ENCODE measurements around the gene CLCN6. TPM values are rescaled to one million over a fixed set of nuclear protein-coding genes. Genes with fewer than 3 reads are reported as not detected.

The CLCN6 gene
- total RNA-seq, 4 donors from 2014 or later = 14.0 to 184 (median 30.7) TPM

GRCh38 chr1:11847667-11848372, 41.8 kb downstream of the CLCN6 start, which contains the start of gene NPPA:
Gene NPPA (minus strand): TSS chr1:11847783. CDS start chr1:11847684, 99 bp downstream.
- 57% methylated on average over 18 of the region's 18 CpGs; no CpG with 5 or more reads in 1 of the 2 donors for WGBS, 2 donors (ENCODE audit: low coverage in 1 of 2)
- Histone ChIP-seq H3K27me3 (no peaks in the 10 kb centered on the region), H3K36me3 (no peaks in the 10 kb centered on the region), H3K4me1 (no peaks in the 10 kb centered on the region), H3K9me3 (no peaks in the 10 kb centered on the region), H3K27ac (no peak within 1 kb of the TSS), H3K4me3 (no peak within 1 kb of the TSS)
- intact Hi-C loops (cut with DNase I; ENCODE audit: low total_unique reads) = no loop called here
- in situ Hi-C loops (cut with MboI; ENCODE audit: low pct_ligation_motif_present in 1 of 4, low pct_unique_long_range_greater_than_20kb in 1 of 4, low sequenced_read_pairs in 3 of 4) = loop anchor here in 3 of 4 donors (10.0 to 25.0 kb wide), 2 partner anchors 47 to 114 kb away; no protein-coding TSS in a partner anchor
- DNase-seq = no peak
- no peak for TF ChIP-seq POLR2A (IDR thresholded peaks at IDR 0.05)
- no peak for TF ChIP-seq EP300 (IDR thresholded peaks at IDR 0.05; ENCODE audit: low read depth)
- TF ChIP-seq POLR2AphosphoS5 (IDR thresholded peaks at IDR 0.05) = no peak
- TF ChIP-seq CTCF (IDR thresholded peaks at IDR 0.05) = no peak

- intact Hi-C loops (cut with DNase I; ENCODE audit: low total_unique reads) = no loop called here
- Histone ChIP-seq H3K27ac (no peak overlapping the region), H3K9me3 (no peaks in the 10 kb centered on the region), H3K4me1 (no peaks in the 10 kb centered on the region), H3K36me3 (no peaks in the 10 kb centered on the region), H3K27me3 (no peaks in the 10 kb centered on the region), H3K4me3 (no peak overlapping the region)
- in situ Hi-C loops (cut with MboI; ENCODE audit: low pct_ligation_motif_present in 1 of 4, low pct_unique_long_range_greater_than_20kb in 1 of 4, low sequenced_read_pairs in 3 of 4) = loop anchor here in 3 of 4 donors (10.0 to 25.0 kb wide), 2 partner anchors 46 to 114 kb away; no protein-coding TSS in a partner anchor
- 73% methylated on average over 9 of the region's 9 CpGs; no CpG with 5 or more reads in 1 of the 2 donors for WGBS, 2 donors (ENCODE audit: low coverage in 1 of 2)
- TF ChIP-seq CTCF (IDR thresholded peaks at IDR 0.05) (no peak), POLR2A (IDR thresholded peaks at IDR 0.05) (no peak), EP300 (IDR thresholded peaks at IDR 0.05; ENCODE audit: low read depth) (no peak), POLR2AphosphoS5 (IDR thresholded peaks at IDR 0.05) (no peak)
- DNase-seq = no peak
Observed at GRCh38 chr1:11848373-11848700, 42.3 kb downstream of the CLCN6 start.

GRCh38 chr1:11850156-11850555, 44.2 kb downstream of the CLCN6 start:
- H3K27me3 ChIP-seq = peaks cover 11% of the 10 kb centered on the region
- no peak for TF ChIP-seq POLR2A (IDR thresholded peaks at IDR 0.05)
- TF ChIP-seq CTCF (IDR thresholded peaks at IDR 0.05) = no peak
- no peak for TF ChIP-seq EP300 (IDR thresholded peaks at IDR 0.05; ENCODE audit: low read depth)
- DNase-seq = no peak
- in situ Hi-C loops (cut with MboI; ENCODE audit: low pct_ligation_motif_present in 1 of 4, low pct_unique_long_range_greater_than_20kb in 1 of 4, low sequenced_read_pairs in 3 of 4) = no loop called here
- no peaks in the 10 kb centered on the region for H3K36me3 ChIP-seq
- no peak overlapping the region for H3K4me3 ChIP-seq
- H3K9me3 ChIP-seq = no peaks in the 10 kb centered on the region
- 52% methylated on average over 11 of the region's 11 CpGs; no CpG with 5 or more reads in 1 of the 2 donors for WGBS, 2 donors (ENCODE audit: low coverage in 1 of 2)
- H3K4me1 ChIP-seq = no peaks in the 10 kb centered on the region
- intact Hi-C loops (cut with DNase I; ENCODE audit: low total_unique reads) = no loop called here
- no peak overlapping the region for H3K27ac ChIP-seq

GRCh38 chr1:11851180-11851579, 45.2 kb downstream of the CLCN6 start:
- 64% methylated on average over 7 of the region's 7 CpGs; no CpG with 5 or more reads in 1 of the 2 donors for WGBS, 2 donors (ENCODE audit: low coverage in 1 of 2)

More at GRCh38 chr1:11851180-11851579, 45.2 kb downstream of the CLCN6 start:
- no peak for DNase-seq
- in situ Hi-C loops (cut with MboI; ENCODE audit: low pct_ligation_motif_present in 1 of 4, low pct_unique_long_range_greater_than_20kb in 1 of 4, low sequenced_read_pairs in 3 of 4) (no loop called here), intact Hi-C loops (cut with DNase I; ENCODE audit: low total_unique reads) (no loop called here)
- Histone ChIP-seq H3K9me3 (no peaks in the 10 kb centered on the region), H3K27ac (no peak overlapping the region), H3K36me3 (no peaks in the 10 kb centered on the region), H3K4me1 (no peaks in the 10 kb centered on the region), H3K4me3 (no peak overlapping the region), H3K27me3 (peaks cover 16% of the 10 kb centered on the region)
- TF ChIP-seq CTCF (IDR thresholded peaks at IDR 0.05) (no peak), POLR2AphosphoS5 (IDR thresholded peaks at IDR 0.05) (no peak), EP300 (IDR thresholded peaks at IDR 0.05; ENCODE audit: low read depth) (no peak), POLR2A (IDR thresholded peaks at IDR 0.05) (no peak)
